GM13977 (cell line): ENCODE data around the gene TMEM14C.
"Not testable (repeated sequence)": the region's sequence is repeated elsewhere in the genome, so short reads cannot be mapped to it uniquely, and the experiment has no call there.

Source experiments
- DNase-seq: peaks from one replicate; pipeline ENCODE4 v3.0.0; 2012; ENCODE audit warnings: low spot score
- CTCF ChIP-seq: IDR thresholded peaks from 2 replicates; pipeline ENCODE4 v1.5.1; 2012; ENCODE audit warnings: mild to moderate bottlenecking, control low read depth; ENCODE audit not compliant: insufficient read depth; ENCODE audit errors: extremely low read depth, missing control alignments
- in situ Hi-C: fragments of 300-500 bp; cut with MboI; formaldehyde crosslinking; loops from one replicate; pipeline ENCODE4 v1.12.0; 2022; ENCODE audit warnings: low sequenced_read_pairs, low pct_unique_long_range_greater_than_20kb, mixed read lengths, inconsistent platforms; ENCODE audit not compliant: unreplicated experiment

Gene TMEM14C

DNA sequence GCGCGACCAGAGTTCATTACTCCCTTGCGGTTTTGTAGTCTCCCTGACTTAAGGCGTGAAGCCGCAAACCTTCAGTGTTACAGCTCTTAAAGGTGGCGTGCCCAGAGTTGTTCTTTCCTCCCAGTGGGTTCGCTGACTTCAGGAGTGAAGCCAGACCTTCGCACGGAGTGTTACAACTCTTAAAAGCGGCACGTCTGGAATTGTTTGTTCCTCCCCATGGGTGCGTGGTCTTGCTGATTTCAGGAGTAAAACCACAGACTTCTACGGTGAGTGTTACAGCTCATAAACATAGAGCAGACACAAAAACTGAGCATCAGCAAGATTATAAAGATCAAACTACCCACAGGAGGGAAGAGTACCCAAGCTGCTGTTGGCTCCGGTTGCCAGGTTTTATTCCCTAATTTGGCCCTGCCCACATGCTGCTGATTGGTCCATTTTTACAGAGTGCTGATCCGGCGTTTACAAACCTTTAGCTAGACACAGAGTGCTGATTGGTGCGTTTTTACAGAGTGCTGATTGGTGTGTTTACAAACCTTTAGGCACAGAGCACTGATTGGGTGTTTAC is 10.4 kb downstream of the TMEM14C start:
- no peak for DNase-seq
- in situ Hi-C loops: no loop called here
- no peak for TF ChIP-seq CTCF

- no peak for TF ChIP-seq CTCF
- in situ Hi-C loops: no loop called here
- no peak for DNase-seq
Measured at GRCh38 chr6:10733863-10734262, 11.0 kb downstream of the TMEM14C start.

- TF ChIP-seq CTCF: no peak
- DNase-seq: no peak
- in situ Hi-C loops: no loop called here
Measured at GRCh38 chr6:10736731-10737130, 13.9 kb downstream of the TMEM14C start.

- in situ Hi-C loops: no loop called here
- DNase-seq: no peak
- TF ChIP-seq CTCF: no peak
Measured at GRCh38 chr6:10740061-10740460, 17.2 kb downstream of the TMEM14C start.

DNA sequence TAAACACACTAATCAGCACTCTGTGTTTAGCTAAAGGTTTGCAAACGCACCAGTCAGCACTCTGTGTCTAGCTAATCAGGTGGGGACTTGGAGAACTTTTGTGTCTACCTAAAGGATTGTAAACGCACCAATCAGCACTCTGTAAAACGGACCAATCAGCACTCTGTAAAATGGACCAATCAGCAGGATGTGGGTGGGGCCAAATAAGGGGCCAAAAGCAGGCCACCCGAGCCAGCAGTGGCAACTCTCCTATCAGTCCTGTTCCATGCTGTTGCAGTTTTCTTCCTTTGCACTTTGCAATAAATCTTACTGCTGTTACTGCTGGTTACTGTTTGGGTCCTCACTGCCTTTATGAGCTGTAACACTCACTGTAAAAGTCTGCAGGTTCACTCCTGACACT is 18.8 kb downstream of the TMEM14C start:
- DNase-seq, in situ Hi-C loops: not testable (repeated sequence)

GRCh38 chr6:10742251-10742650 is 19.4 kb downstream of the TMEM14C start:
- DNase-seq: no peak
- in situ Hi-C loops: no loop called here
- no peak for TF ChIP-seq CTCF

DNA sequence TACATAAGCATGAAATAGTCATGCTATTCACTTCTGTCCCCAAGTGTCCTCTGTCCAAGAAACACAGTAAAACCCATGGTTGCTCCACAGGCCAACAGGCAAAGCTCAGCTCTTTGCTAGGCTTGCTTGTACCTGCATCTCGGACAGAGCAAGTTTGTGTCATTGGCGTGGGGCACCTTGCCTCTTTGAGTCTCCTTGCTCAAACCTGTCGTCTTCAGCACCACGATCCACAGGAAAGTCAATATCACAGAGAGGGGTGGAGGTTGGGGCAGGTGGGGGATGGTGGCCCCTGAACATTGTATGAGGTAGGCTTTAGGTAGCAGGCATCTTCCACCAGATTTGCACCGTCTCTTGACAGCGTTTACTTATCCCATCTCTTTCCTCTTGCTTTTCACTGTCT is 20.6 kb downstream of the TMEM14C start:
- TF ChIP-seq CTCF: no peak
- no peak for DNase-seq
- in situ Hi-C loops: no loop called here
